ENCODE data around the gene HS3ST6. TPM values are rescaled to one million over a fixed set of nuclear protein-coding genes. Genes with fewer than 3 reads are reported as not detected.

The HS3ST6 gene
- total and polyA plus RNA-seq, 2 of the 13 experiments (the other 11 are each of a cell fraction or from before 2014, with no cell fraction given), result not detected

- TF ChIP-seq ZNF407 (CRISPR knock-in tag; IDR thresholded peaks at IDR 0.05; ENCODE audit: not compliant biosample characterization) (no peak), ZNF549 (CRISPR knock-in tag; IDR thresholded peaks at IDR 0.05) (no peak), HOMEZ (CRISPR knock-in tag; IDR thresholded peaks at IDR 0.05; ENCODE audit: low read depth) (no peak), ZNF30 (CRISPR knock-in tag; IDR thresholded peaks at IDR 0.05) (no peak)
These were observed 46.1 kb downstream of the HS3ST6 start, which contains the start of gene MEIOB (continued) for GRCh38 chr16:1871974-1872635.
